Measurements from ENCODE around the gene DPP6.

GRCh38 chr7:154918741-154919140 is 866.5 kb downstream of the DPP6 start:
- TF ChIP-seq, protein P1, sequence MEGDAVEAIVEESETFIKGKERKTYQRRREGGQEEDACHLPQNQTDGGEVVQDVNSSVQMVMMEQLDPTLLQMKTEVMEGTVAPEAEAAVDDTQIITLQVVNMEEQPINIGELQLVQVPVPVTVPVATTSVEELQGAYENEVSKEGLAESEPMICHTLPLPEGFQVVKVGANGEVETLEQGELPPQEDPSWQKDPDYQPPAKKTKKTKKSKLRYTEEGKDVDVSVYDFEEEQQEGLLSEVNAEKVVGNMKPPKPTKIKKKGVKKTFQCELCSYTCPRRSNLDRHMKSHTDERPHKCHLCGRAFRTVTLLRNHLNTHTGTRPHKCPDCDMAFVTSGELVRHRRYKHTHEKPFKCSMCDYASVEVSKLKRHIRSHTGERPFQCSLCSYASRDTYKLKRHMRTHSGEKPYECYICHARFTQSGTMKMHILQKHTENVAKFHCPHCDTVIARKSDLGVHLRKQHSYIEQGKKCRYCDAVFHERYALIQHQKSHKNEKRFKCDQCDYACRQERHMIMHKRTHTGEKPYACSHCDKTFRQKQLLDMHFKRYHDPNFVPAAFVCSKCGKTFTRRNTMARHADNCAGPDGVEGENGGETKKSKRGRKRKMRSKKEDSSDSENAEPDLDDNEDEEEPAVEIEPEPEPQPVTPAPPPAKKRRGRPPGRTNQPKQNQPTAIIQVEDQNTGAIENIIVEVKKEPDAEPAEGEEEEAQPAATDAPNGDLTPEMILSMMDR (IDR thresholded peaks at IDR 0.05 in 8 of 11, conservative IDR thresholded peaks at IDR 0.05 in 3 of 11): no peak
- no peak for TF ChIP-seq POLR2AphosphoS5 (IDR thresholded peaks at IDR 0.05)
